HG03439 (cell line): Measurements from ENCODE around the gene CNPPD1.

Experiments
- ATAC-seq: cut with Tn5 transposase; IDR thresholded peaks from one replicate; pipeline ENCODE4 v1.9.1; 2021; ENCODE audit warnings: mild to moderate bottlenecking, moderate library complexity; ENCODE audit not compliant: unreplicated experiment

The CNPPD1 gene

GRCh38 chr2:219123356-219124135 is 53.2 kb downstream of the CNPPD1 start:
- no peak for ATAC-seq

GRCh38 chr2:219122202-219122980 is 54.3 kb downstream of the CNPPD1 start:
- no peak for ATAC-seq
